HepG2 (cell line): Measurements from ENCODE around the gene TADA3. TPM values are rescaled to one million over a fixed set of nuclear protein-coding genes. Genes with fewer than 3 reads are reported as not detected.

Source experiments
- ARID2 ChIP-seq: sonication (generic); formaldehyde crosslinking; IDR thresholded peaks from 2 replicates; pipeline ENCODE4 v1.8.1; 2022; ENCODE audit warnings: mild to moderate bottlenecking, missing genetic modification reagents, borderline replicate concordance
- GMEB2 ChIP-seq: IDR thresholded peaks from 2 replicates; pipeline ENCODE4 v1.6.1; 2016; ENCODE audit warnings: missing biosample characterization, missing genetic modification reagents, low read depth
- KMT2A ChIP-seq: sonication (generic); formaldehyde crosslinking; IDR thresholded peaks from 2 replicates; pipeline ENCODE4 v1.4.0; 2020; ENCODE audit warnings: missing genetic modification reagents
- MXD4 ChIP-seq: IDR thresholded peaks from 2 replicates; pipeline ENCODE4 v1.6.1; 2016; ENCODE audit warnings: mild to moderate bottlenecking, missing biosample characterization, missing genetic modification reagents
- MYC ChIP-seq: sonication (generic); formaldehyde crosslinking; IDR thresholded peaks from 2 replicates; pipeline ENCODE4 v1.9.0; 2021; ENCODE audit warnings: missing genetic modification reagents, borderline replicate concordance
- ZBTB43 ChIP-seq: sonication (generic); formaldehyde crosslinking; conservative IDR thresholded peaks from 2 replicates; pipeline ENCODE4 v1.4.0; 2020; ENCODE audit warnings: missing genetic modification reagents
- ZNF317 ChIP-seq: sonication (generic); formaldehyde crosslinking; IDR thresholded peaks from 2 replicates; pipeline ENCODE4 v1.5.0; 2020; ENCODE audit warnings: mild to moderate bottlenecking, missing genetic modification reagents
- ZNF501 ChIP-seq: sonication (generic); formaldehyde crosslinking; IDR thresholded peaks from 2 replicates; pipeline ENCODE4 v1.5.1; 2020; ENCODE audit warnings: mild to moderate bottlenecking, moderate library complexity, missing genetic modification reagents
- ZNF678 ChIP-seq: sonication (generic); formaldehyde crosslinking; IDR thresholded peaks from 2 replicates; pipeline ENCODE4 v1.4.0; 2020; ENCODE audit warnings: mild to moderate bottlenecking, missing genetic modification reagents
- ZNF776 ChIP-seq: sonication (generic); formaldehyde crosslinking; IDR thresholded peaks from 2 replicates; pipeline ENCODE4 v1.4.0; 2020; ENCODE audit warnings: mild to moderate bottlenecking, missing genetic modification reagents
- ZNF788 ChIP-seq: sonication (generic); formaldehyde crosslinking; IDR thresholded peaks from 2 replicates; pipeline ENCODE4 v1.5.0; 2020; ENCODE audit warnings: mild to moderate bottlenecking, missing genetic modification reagents, borderline replicate concordance
- ZNF878 ChIP-seq: sonication (generic); formaldehyde crosslinking; IDR thresholded peaks from 2 replicates; pipeline ENCODE4 v1.8.1; 2023; ENCODE audit warnings: mild to moderate bottlenecking, missing genetic modification reagents, moderate library complexity
- polyA plus RNA-seq, 8 experiments: library from polyadenylated mRNA; depleted of rRNA in 3 of 8; stranded (reverse) in 7 of 8; unstranded in 1 of 8; fragments of >200 nt; fragmentation: Illumina TruSeq in 4 of 8; extraction: Trizol in 4 of 8; gene quantifications; 2 replicates each; pipeline versions ENCODE4 v1.2.1 to v1.2.3, GENCODE V29; 2011 to 2016; ENCODE audit warnings: low read depth in 4 of 8, missing spikeins in 1 of 8, mixed read lengths in 1 of 8; ENCODE audit not compliant: insufficient read depth in 1 of 8
- total RNA-seq, 5 experiments: library from RNA; depleted of rRNA; stranded (reverse); fragments of >200 nt; fragmentation: Illumina TruSeq; extraction: Trizol; gene quantifications; 2 replicates each; pipeline ENCODE4 v1.2.3, GENCODE V29; 2016; ENCODE audit warnings: low read depth in 1 of 5
- TF ChIP-seq, protein P1 (sequence below): sonication (generic); formaldehyde crosslinking; IDR thresholded peaks from one replicate; pipeline ENCODE4 v1.5.1; 2020; ENCODE audit warnings: mild to moderate bottlenecking, missing genetic modification reagents; ENCODE audit errors: not compliant biosample characterization
- TF ChIP-seq, protein P2 (sequence below): sonication (generic); formaldehyde crosslinking; IDR thresholded peaks from 2 replicates; pipeline ENCODE4 v1.8.0; 2022; ENCODE audit warnings: missing genetic modification reagents, mild to moderate bottlenecking, moderate library complexity, borderline replicate concordance

TADA3 gene
- total and polyA plus RNA-seq, 2 of the 13 experiments (the other 11 are each of a cell fraction or from before 2014, with no cell fraction given), result 32.1 to 37.1 TPM

- TF ChIP-seq KMT2A (CRISPR knock-in tag), result peak; percentile 51; the same call in 1 of the 2 replicates
- TF ChIP-seq GMEB2 (CRISPR knock-in tag), result peak; percentile 86
- TF ChIP-seq, protein P1, sequence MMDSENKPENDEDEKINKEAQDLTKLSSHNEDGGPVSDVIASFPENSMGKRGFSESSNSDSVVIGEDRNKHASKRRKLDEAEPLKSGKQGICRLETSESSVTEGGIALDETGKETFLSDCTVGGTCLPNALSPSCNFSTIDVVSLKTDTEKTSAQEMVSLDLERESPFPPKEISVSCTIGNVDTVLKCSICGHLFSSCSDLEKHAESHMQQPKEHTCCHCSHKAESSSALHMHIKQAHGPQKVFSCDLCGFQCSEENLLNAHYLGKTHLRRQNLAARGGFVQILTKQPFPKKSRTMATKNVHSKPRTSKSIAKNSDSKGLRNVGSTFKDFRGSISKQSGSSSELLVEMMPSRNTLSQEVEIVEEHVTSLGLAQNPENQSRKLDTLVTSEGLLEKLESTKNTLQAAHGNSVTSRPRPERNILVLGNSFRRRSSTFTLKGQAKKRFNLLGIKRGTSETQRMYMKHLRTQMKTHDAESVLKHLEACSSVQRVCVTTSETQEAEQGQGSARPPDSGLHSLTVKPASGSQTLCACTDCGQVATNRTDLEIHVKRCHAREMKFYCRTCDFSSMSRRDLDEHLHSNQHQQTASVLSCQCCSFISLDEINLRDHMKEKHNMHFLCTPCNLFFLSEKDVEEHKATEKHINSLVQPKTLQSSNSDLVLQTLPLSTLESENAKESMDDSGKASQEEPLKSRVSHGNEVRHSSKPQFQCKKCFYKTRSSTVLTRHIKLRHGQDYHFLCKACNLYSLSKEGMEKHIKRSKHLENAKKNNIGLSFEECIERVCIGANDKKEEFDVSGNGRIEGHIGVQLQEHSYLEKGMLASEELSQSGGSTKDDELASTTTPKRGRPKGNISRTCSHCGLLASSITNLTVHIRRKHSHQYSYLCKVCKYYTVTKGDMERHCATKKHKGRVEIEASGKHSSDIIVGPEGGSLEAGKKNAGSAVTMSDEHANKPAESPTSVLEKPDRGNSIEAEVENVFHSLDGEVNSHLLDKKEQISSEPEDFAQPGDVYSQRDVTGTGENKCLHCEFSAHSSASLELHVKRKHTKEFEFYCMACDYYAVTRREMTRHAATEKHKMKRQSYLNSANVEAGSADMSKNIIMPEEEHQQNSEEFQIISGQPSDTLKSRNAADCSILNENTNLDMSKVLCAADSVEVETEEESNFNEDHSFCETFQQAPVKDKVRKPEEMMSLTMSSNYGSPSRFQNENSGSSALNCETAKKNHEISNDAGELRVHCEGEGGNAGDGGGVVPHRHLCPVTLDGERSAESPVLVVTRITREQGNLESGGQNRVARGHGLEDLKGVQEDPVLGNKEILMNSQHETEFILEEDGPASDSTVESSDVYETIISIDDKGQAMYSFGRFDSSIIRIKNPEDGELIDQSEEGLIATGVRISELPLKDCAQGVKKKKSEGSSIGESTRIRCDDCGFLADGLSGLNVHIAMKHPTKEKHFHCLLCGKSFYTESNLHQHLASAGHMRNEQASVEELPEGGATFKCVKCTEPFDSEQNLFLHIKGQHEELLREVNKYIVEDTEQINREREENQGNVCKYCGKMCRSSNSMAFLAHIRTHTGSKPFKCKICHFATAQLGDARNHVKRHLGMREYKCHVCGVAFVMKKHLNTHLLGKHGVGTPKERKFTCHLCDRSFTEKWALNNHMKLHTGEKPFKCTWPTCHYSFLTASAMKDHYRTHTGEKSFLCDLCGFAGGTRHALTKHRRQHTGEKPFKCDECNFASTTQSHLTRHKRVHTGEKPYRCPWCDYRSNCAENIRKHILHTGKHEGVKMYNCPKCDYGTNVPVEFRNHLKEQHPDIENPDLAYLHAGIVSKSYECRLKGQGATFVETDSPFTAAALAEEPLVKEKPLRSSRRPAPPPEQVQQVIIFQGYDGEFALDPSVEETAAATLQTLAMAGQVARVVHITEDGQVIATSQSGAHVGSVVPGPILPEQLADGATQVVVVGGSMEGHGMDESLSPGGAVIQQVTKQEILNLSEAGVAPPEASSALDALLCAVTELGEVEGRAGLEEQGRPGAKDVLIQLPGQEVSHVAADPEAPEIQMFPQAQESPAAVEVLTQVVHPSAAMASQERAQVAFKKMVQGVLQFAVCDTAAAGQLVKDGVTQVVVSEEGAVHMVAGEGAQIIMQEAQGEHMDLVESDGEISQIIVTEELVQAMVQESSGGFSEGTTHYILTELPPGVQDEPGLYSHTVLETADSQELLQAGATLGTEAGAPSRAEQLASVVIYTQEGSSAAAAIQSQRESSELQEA, result peak; percentile 81
- TF ChIP-seq ZNF317 (CRISPR knock-in tag), result 0 out of 2 replicates have a peak, but pooled peaks have one; percentile 53
- no peak; the same call in 1 of the 2 replicates for TF ChIP-seq ZBTB43 (CRISPR knock-in tag)
- TF ChIP-seq MXD4, result peak; percentile 60; the same call in 1 of the 2 replicates
- TF ChIP-seq ZNF678, result 0 out of 2 replicates have a peak, but pooled peaks have one; percentile 83
- TF ChIP-seq ZNF776 (CRISPR knock-in tag), result peak; percentile 69
- peak; percentile 73; the same call in 1 of the 2 replicates for TF ChIP-seq ZNF788 (CRISPR knock-in tag)
- 0 out of 2 replicates have a peak, but pooled peaks have one; percentile 43 for TF ChIP-seq ZNF878
- TF ChIP-seq, protein P2, sequence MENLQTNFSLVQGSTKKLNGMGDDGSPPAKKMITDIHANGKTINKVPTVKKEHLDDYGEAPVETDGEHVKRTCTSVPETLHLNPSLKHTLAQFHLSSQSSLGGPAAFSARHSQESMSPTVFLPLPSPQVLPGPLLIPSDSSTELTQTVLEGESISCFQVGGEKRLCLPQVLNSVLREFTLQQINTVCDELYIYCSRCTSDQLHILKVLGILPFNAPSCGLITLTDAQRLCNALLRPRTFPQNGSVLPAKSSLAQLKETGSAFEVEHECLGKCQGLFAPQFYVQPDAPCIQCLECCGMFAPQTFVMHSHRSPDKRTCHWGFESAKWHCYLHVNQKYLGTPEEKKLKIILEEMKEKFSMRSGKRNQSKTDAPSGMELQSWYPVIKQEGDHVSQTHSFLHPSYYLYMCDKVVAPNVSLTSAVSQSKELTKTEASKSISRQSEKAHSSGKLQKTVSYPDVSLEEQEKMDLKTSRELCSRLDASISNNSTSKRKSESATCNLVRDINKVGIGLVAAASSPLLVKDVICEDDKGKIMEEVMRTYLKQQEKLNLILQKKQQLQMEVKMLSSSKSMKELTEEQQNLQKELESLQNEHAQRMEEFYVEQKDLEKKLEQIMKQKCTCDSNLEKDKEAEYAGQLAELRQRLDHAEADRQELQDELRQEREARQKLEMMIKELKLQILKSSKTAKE (CRISPR knock-in tag), result no peak
- peak; percentile 87 for TF ChIP-seq ZNF501 (CRISPR knock-in tag)
- no peak for TF ChIP-seq ARID2
- peak; percentile 54; the same call in 1 of the 2 replicates for TF ChIP-seq MYC (CRISPR knock-in tag)
Observed at GRCh38 chr3:9731206-9732079, 60.8 kb downstream of the TADA3 start, which contains the start of gene BRPF1 (continued).
